ENCODE data around the gene RSPH9.

GRCh38 chr6:43705996-43706395 is 61.2 kb downstream of the RSPH9 start:
- TF ChIP-seq EZH2 (optimal IDR thresholded peaks at IDR 0.05; ENCODE audit: low read depth, low read length) (no peak), CTCF (IDR thresholded peaks at IDR 0.05; ENCODE audit: low read length) (no peak), EZH2phosphoT487 (IDR thresholded peaks at IDR 0.05; ENCODE audit: low read length) (no peak)

All from MM.1S (cell line).